ENCODE measurements around the gene KLC3.

Gene KLC3

DNA sequence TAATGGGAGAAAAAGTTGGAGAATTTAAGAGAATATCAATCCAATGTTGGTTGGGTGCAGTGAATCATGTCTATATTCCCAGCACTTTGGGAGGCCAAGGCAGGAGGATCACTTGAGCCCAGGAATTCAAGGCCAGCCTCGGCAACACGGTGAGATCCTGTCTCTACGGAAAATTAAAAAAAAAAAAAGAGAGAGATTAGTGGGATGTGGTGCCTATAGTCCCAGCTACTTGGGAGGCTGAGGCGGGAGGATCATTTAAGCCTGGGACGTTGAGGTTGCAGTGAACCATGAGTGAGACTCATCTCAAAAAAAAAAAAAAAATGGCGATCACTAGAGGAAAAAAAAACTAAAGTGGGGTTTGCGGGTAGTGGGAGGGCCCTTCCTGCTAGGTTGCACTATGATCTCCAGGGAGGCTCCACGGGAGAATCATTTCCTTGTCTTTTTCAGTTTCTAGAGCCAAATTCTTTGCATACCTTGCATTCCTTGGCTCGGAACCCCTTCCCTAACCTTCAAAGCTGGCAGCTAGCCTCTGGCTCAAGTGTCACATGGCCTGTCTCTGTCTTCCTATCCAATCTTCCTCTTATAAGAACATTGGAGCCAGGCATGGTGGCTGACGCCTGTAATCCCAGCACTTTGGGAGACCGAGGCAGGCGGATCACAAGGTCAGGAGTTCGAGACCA lies 35.6 kb downstream of the KLC3 start:
- no peak for DNase-seq (ENCODE audit: low spot score)

DNA sequence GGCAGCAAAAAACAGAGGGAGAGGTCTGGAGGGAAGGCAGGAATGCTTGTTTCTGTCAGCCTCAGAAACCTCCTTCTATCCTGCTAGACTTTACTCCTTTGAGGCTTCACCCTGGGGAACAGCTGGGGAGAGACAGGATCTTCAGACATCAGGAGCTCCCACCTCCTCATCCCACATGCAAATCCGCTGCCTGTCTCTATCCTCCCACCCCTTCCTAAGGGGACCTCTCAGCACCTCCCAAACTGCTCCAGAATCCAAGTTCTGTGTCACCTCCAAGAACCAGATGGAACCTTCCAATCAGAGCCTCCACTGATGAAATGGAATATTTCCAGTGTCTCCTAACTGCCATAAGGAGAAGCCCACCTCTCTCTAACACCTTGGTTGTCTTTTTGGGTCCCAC lies 39.6 kb downstream of the KLC3 start:
- no peak for DNase-seq (ENCODE audit: low spot score)

DNA sequence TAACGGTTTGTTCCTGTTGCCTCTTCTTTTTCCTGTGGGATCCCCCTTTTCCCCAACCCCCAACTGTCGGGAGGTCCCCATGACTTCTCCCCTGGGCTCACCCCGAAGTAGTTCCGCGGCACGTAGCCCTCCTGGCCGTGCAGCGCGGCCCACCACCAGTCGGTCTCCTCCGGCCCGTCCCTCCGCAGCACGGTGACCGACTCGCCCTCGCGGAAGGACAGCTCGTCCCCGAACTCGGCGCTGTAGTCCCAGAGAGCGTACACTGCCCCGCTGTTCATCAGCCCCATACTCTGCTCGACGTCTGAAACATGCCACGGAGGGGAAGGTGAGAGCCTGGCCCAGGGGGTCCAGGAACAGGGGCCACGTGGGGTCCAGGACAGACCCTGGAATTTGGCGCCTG lies 41.9 kb downstream of the KLC3 start:
- no peak for DNase-seq (ENCODE audit: low spot score)

DNA sequence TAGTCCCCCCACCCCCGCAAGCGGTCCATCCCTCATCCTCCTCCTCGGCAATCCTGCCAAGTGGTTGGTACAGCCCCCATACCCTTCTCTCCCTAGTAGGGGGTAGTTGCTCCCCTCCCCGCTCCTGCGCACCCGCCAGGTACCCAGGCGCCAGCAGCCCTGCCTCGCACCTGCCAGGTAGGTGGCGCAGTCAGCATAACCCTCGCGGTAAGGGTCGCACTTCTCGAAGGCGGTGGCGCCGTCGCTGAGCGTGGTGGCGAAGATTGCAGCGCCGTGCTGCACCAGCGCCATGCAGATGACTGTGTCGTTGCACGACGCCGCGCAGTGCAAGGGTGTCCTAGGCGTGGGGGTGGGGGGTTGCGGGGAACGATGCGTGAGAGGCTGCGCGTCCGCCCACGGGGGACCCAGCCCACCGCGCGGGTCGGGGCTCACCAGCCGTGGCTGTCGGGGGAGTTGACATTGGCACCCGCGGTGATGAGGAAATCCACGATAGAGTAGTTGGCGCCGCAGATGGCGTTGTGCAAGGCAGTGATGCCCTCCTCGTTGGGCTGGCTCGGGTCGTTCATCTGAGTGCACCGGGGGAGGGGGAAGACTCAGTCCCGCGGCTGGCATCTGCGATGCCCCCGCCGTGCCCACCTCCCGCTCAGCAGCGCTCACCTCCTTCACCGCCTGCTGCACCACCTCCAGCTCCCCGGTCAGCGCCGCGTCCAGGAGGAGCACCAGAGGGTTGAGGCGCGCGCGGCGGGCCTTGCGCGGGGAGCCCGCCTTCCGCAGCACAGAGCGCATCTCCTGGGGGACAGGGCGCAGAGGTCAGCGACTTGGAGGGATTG lies 45.1 kb downstream of the KLC3 start:
- DNase-seq (ENCODE audit: low spot score), result no peak

DNA sequence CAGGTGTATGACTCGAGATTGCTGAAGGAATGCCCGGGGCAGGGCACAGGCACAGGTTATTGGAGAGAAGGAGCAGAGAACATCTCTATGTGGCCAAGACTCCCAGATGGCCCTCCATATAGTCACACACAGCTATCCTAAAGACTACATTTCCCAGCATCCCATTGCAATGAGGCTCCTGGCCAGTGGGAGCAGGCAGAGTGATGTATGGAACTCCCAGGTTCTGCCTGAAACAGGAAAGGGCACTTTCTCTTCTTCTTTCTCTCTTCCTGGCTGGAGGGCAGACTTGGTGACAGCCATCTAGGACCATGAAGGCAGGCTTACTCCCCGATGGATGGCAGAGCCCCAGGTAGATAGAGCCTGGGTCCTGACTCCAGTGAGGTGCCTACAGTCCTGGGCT lies 50.8 kb downstream of the KLC3 start:
- DNase-seq (ENCODE audit: low spot score), result no peak

DNA sequence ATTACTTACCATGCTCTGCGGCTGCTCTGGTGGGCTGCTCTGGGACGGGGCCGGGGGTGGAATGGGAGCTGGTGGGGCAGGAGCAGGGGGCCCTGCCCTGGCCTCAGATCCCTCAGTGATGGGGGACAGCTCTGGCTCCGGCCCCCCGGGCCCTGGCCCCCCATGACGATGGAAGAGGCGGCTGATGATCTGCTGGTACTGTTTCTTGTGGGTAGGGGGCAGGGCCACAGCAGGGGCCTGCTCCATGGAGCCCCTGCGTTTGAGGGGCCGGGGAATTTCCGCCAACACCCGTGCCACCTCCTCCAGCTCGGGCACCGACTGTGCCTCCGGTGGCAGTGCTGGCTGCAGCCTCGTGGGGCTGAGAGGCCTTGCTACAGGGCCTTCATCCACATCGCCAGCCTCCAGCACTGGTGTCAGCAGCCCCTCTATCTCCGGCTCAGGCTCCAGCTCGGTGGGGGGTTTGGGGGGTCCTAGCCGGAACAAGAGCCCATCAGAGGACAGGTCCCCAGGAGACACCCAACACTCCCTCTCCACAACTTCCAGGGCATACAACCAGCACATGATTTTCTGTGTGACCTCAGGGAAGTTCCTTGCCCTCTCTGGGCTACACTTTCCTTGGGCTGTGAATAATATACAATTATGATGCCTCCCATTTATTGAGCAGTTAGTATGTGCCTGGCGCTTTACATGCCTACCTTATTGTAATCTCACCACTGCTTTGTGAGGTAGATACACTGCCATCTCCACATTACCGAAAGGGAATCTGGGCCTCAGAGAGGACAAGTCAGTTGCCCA lies 51.5 kb downstream of the KLC3 start:
- DNase-seq (ENCODE audit: low spot score), result no peak

DNA sequence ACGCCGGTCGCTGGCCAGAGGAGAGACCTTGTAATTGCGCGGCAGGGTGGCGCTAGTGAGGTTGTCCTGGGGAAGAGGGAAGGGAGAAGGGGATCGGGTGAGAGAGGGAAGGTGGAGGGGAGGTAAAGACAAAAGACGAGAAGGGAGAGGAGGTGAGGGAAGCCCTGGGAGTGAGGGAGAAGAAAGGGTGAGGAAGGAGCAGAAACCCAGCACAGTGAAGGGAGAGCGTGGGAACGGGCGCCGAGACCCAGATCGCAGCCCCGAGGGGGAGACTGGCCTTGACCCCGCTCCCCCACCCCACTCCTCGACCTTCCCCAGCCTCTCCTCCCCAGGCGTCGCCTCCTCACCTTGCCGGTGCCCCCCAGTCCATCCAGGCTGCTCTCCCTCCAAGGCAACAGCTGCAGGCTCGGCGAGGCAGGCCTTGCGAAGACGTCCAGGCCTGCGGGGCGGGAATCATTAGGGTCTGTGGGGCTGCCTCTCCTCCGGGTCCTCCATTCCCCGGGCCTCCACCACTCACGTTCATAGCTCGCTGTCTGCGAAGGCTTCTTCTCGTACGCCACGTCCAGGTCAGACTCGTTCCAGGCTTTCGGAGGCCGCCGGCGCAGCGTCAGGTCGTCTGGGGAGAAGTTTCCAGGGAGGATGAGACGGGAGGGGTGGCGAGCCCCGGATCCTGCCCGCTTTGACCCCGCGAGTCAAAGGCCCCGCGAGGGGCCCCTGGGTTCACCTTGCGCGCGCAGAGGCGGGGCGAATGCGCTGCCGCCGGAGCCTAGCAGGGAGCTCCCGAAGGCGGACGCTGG lies 55.5 kb downstream of the KLC3 start:
- no peak for DNase-seq (ENCODE audit: low spot score)

DNA sequence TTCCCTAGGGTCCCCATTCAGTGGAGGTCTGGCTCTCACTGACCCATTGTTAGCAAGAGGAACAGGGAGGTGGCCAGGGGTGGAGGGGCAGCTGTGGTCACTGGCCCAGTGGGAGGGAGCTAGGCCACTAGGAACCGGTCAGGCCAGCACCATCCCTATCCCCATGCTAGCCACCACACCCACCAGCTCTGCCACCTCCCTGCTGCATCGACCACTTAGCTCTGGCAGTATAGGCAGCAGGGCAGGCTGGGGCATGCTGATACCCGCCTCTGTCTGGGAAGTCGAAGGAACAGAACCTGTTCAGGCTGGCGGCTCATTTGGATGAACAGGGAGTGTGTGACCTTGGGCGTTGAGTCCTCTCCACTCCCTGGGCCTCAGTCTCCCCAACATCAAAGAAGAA lies 59.6 kb downstream of the KLC3 start:
- no peak for DNase-seq (ENCODE audit: low spot score)

All from hematopoietic multipotent progenitor cell treated with erythropoietin and hydrocortisone succinate and interleukin-3 and kit ligand, for 17 days (in vitro differentiated cells).